HG03442 (cell line): Measurements from ENCODE around the gene ITPKA.
"Not testable (repeated sequence)": the region's sequence is repeated elsewhere in the genome, so short reads cannot be mapped to it uniquely, and the experiment has no call there.

Experiments
- ATAC-seq: cut with Tn5 transposase; IDR thresholded peaks from one replicate; pipeline ENCODE4 v1.9.1; 2021; ENCODE audit warnings: mild to moderate bottlenecking, moderate library complexity; ENCODE audit not compliant: unreplicated experiment

The ITPKA gene

DNA sequence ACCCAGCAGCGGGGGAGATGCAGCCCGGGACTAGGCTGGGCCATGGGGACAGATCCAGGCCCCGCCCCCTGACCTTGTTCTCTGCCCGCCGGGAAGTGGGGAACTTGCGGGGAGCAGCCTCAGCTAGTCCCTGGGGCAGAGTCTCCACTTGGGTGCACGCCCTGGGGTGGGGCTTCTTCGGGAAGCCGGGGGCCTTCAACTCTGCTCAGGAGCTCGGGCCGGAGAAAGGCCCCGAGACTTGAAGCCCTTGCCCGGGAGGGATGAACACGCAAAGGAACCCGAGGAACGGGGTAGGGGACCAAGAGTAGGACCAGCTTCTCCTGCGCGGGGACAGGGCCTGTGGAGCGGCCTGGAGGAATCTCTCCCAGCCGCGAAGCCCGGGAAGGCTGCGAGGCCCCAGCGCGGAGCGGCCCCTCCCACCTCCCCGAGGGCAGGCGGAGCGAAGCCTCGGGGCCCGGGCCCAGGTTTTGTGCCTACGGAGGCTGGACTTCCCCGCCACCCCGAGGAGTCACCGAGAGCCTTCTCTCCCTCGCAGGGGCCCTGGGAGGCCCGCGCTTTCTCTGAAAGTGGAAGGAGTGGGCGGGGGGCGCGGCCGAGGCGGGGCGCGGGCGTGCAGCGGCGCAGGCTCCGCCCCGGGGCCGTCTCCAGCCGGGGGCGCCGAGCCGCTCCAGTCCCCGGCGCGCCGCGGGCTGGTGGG, at the start of gene ITPKA:
ITPKA (plus strand) TSS at position 670 of the 697 bp plus-strand sequence. CDS start 54 bp downstream, outside the sequence.
- ATAC-seq: peak; percentile 63

DNA sequence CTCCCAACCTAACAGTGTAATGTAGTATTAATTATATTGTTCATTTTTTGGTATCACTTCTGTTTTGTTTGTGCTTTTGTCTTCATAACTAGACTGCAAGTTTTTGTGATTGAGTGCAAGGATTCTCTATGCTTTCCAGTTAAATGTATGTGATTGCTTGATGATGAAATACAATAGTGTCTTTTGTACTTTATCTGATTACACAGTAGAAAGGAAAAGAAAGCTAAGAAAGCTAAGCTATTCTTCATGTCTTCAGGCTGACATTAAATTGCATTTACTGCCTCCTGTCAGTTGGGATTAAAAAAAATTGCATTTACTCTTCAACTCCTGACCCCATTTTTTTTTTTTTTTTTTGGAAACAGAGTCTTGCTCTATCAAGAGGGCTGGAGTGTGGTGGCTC, 48.3 kb upstream of the ITPKA start:
- ATAC-seq: no peak

DNA sequence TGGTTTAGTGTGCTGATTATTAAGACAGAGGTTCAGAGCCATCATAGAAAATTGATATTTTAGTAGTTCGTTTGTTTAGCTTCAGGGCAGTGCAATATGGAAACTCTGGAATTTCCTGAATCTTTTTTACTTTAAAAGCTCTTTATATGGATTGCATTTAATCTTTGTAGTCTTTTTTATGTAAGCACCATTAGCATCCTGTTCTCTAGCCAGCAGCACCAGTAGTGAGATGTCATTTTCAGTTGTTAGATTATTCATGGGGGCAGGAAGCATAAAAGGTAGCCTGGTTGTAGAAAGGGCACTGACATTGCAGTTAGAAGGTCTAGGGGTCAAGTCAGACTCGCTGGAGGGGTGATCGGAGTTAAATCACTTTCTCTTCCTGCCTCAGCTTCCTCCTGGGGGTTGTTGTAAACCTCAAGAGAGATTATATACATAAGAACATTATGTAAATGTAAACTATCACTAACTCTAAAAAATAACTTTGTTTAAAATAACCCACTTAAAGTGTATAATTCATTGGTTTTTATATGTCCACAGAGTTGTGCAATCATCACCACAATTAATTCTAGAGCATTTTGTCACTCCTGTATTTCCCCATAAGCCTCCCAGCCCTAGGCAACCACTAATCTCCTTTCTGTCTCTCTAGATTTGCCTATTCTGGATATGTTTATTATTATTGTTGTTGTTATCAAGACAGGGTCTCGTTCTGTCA, 31.4 kb upstream of the ITPKA start:
- ATAC-seq: no peak

DNA sequence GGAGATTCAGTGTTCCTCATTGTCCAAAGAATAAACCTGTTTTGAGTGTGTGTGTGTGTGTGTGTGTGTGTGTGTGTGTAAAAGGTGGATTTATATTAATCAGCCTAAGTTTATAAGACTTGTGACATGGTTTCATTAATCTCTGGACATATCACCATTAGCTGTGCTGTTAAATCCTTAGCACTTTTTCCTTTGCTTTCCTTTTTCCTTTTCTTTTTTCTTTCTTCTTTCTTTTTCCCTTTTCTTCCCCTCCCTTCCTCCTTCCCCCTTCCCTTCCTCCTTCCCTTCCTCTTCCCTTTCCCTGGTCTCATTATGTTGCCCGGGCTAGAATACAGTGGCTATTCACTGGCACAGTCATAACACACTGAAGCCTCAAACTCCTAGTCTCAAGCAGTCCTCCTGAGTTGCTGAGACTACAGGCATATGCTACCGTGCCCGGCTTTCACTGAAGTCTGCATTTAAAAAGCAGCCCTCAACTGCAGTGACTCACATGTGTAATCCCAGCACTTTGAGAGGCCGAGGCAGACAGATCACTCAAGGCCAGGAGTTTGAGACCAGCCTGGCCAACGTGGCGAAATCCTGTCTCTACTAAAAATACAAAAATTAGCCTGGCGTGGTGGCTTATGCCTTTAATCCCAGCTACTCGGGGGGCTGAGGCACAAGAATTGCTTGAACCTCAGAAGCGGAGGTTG, 28.6 kb upstream of the ITPKA start:
- ATAC-seq: no peak

DNA sequence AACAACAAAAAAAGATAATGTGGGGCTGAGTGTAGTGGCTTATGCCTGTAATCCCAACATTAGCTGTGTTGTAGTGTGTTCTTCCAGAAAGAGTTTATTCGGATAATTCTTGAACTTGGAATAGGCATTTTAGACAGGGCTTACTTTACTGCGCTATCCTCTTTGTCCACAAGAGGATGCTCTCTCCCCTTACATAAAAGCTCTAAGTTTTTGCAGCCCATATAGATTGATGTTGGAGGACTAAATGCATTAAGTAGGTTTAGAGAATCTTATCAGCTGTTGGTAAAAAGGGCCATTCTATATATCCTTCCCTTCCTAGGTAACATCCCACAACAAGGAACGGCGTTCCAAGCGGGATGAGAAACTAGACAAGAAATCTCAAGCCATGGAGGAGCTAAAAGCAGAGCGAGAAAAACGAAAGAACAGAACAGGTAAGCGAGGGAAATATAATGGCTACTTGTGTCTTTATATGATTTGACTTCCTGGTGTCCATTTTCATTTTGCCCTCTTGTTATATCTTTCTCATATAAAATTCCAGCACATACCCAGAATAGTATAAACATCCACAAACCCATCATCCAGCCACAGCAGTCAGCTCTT, 27.8 kb upstream of the ITPKA start:
- ATAC-seq: no peak

DNA sequence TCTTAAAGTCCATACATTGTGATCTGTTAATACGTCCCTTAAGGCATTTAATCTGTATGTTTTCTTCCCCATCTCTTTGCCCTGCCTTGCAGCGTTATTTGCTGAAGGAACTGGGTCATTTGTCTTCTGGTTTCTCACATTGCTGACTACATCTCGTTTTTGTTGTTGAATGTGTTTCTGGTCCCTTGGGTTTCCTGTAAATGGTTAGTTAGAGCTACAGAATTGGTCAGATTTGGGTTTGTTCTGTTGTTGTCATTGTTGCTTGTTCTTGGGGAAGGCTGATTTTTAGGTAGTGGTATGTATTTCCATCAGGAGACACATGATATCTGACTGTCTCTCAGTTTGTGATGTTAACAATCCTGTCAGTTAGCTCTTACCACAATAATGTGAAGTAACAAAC, 27.0 kb upstream of the ITPKA start:
- ATAC-seq: no peak

DNA sequence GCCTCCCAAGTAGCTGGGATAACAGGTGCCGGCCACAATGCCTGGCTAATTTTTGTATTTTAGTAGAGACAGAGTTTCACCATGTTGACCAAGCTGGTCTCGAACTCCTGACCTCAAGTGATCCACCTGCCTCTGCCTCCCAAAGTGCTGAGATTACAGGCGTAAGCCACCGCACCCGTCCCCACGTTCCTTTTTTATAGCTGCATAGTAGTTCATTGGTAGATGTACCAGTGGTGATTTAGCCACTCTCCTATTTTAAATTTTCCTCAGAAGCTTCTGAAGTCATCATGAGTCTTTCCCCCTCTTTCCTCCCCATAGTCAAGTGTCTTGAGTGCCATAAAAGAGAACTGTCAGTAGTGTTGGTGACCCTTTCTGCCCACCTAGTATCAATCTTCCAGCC, 24.0 kb upstream of the ITPKA start:
- ATAC-seq: not testable (repeated sequence)

DNA sequence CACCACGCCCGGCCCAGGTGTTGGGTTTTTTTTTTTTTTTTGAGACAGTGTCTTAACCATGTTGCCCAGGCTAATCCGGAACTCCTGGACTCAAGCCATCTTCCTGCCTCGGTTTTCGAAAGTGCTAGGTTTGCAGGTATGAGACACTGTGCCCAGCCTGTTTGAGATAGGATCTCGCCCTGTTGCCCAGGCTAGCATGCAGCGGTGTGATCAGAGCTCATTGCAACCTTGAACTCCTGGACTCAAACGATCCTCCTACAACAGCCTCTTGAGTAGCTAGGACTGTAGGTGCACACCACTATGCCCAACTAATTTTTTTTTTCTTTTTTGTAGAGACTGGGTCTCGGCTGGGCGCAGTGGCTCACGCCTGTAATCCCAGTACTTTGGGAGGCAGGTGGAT, 20.3 kb upstream of the ITPKA start:
- ATAC-seq: no peak

DNA sequence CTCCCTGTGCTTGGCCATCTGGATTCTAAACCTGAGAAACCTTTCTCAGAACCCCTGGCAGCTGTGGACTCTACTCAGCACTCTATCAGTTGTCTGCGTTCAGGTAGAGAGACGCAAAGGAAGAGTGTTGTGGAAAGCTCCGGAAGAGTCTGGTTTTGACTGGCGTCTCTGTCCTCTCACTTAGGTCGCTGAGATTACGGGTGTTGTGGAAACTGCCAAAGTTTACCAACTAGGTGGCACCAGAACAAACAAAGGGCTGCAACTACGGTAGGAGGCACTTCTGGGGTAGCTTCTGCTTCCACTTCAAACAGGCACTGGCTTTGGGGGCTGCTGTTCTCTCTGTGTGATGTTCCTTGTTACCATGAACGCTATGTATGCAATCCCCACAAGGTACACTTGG, 19.2 kb upstream of the ITPKA start:
- no peak for ATAC-seq

DNA sequence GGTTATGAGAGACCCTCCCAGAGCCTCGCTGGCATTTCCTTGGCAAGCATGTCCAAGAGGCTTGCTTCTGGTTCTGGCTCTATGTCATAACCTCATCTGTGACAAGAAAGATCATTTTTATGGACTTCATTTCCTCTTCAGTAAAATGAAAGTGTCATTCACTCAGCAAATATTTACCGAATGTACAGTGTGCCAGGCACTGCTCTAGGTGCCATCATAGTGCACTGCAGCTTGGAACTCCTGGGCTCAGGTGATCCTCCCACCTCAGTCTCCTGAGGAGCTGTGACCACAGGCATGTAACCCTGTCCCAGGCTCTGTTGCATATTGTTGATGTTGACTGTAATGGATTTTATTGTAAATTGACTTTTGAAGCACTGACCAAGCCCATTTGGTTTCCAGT, 18.7 kb upstream of the ITPKA start:
- ATAC-seq: no peak

DNA sequence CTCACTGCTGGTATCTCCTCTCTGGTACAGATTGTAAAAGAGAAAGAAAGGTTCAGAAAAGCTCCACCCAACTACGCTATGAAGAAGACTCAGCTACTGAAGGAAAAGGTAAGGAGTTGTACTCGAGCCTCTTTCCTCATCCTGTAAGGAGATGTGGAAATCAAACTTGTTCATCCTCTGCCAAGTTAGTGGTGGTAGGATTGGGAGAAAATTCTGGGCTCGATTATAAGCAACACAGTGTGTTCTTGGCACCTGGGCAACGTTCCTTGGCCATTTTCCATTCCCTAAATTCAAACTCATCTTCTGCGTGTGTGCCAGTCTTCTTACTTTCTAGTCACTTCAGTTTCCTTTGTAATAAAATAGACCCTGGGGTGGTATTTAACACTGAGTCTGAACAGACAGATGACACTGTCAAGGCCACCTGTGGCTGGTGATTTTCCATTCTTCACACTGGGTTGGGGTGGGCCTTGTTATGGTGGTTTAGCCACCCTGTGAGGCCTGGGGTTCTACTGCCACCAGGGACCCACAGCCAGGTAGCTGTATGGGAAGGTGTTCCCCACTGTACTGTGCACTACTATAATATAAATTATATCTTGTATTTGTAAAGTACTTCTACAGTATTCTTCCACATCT, 17.1 kb upstream of the ITPKA start:
- no peak for ATAC-seq

DNA sequence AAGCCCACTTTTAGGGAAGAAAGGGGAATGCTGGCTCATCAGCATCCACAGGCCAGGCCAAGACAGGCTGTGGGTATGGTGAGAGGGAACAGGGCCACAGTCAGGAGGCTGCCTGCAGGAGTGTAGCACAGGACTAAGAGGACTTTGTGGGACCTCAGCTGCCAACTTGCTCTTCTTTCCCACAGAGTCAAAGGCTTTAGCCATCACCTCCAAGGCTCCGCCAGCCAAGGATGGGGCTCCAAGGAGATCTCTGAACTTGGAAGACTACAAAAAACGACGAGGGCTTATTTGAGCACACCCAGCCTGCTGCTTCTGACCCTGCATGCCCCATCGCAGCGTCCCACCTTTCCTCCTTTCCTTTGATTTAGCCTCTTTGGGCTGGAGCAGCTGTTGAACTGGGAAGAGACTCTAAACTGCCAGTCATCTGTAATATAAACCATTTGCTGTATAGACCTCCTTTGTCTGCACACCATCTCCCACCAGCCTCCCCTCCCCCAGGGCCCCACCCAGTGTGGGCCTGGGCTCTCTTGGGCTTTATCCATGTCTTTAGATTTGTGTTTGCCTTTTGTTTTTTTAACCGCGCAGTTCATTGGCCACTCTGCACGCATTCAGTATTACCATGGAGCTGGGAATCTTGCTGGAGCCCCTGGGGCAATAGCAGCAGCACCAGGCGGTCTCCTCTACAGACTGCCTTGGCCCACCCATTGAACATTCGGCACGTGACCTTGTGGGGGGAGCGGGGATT, 13.1 kb upstream of the ITPKA start:
- no peak for ATAC-seq

DNA sequence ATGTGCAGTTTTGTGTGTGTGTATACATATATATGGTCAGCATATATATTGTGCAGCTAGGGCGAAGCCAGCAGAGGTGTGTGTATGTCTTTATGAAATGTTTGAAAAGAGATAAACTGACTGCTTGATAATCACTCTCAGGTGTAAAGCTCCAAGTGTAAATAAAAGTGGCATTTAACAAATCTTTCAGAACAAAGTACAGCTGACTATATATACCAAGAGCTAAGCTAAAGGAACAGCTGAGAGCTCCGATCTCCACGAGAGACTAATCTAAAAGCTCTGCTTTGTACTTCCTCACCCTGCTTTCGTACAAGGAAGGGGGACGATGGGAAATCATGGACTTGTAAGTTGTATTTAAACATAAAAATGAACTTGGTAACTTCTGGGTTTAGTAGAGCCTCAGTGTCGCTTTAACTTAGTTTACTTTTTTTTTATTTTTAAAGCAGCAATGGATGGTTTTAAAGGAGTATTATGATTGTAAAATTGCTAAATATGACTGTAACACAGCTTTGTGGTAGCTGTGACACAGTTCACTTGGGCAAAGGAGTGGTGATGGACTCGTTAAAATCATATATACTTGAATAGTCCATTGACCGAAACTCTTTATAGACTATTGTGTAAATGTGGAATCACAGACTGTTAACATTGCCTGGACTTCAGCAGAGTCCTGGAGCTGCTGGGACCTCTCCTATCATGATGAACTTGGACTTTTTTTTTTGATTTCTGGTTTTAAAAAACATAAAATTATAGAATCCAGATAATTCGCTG, 11.4 kb upstream of the ITPKA start:
- ATAC-seq: no peak

DNA sequence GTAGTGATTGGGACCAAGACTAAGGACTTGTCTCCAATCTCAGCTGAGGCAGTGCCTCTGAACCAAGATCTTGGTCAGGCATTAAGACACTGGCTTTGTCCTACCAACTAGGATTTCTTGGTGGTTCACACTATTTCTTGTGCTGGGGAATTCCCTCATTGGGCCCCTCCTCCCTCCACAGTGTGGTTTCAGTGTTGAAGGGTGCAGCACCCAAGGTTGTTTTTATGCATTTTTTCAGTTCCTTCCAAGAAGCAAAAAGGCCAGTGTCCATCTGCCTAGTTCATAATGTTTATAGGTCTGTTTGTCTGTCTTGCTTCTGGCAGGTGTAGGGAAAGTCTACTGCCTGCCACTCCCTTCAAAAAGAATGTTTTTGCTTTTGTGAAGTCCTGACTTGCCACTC, 10.6 kb upstream of the ITPKA start:
- ATAC-seq: no peak

DNA sequence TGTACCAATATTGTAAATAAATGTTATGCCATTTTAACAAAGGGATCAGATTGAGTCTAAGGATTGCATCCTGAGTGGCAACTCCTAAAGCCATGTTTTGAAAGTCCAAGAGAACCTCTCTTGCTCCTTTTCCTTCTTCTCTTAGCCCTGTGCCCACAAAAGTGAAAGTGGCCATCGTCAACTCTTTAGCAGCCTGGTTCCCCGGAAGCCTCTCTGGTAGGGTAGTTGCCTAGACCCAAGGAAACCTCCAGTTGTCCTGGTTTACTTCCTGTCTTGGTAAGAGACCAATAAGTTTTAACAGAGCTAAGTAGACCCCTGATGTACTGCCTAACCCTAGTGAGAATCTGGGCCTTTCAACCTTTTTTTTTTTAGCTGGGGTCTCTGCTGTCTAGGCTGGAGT, 10.2 kb upstream of the ITPKA start:
- no peak for ATAC-seq

DNA sequence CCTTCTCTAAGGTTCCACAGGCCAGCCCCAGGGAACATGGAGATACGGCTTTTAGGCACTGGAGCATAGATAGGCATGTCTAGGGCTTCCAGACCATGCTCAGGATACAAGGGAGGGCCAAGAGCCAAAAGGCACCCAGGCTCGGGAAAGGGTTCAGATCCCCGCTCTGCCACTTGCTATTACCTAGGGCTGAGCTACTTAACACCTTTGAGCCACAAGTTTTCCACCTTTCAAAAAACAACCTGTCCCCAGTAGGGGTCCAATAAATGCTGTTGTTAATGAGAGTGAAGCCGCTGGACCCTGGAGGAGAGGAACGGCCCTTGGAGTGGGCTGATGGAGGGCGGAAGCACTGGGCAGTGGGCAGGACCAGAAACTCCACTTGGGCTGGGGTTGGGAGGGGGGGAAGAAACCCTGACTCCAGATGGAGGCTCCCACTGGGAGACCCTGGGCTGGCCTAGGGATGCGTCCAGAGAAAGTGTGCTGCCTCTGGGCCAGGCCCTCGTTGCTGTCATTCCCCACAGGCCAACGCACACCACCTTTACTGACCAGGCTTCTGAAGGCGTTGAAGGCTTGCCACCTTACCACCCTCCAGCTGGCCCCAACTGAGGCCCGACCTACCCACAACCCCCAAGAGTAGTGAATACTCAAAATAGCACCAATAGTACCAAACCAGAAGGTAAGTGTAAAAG, 8.6 kb upstream of the ITPKA start:
- no peak for ATAC-seq

DNA sequence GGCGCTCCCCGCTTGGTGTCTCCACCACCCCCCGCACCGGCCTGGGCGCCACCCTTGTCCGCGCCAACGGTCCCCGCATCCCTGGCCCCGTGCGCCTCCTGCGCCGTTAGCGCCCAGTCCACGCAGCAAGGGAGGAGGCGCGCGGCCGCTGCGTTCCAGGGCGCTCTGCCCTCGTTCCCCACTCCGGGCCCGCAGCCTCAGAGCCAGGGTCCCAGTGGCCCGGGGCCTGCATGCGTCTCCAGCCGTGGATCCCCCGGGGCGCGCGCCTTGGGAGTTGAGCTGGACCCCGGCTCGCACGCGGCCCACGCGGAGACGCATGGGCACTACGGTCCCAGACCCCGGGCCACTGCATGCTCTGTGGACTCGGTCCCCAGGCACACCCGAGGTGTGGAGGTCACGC, 7.4 kb upstream of the ITPKA start:
- ATAC-seq: no peak

DNA sequence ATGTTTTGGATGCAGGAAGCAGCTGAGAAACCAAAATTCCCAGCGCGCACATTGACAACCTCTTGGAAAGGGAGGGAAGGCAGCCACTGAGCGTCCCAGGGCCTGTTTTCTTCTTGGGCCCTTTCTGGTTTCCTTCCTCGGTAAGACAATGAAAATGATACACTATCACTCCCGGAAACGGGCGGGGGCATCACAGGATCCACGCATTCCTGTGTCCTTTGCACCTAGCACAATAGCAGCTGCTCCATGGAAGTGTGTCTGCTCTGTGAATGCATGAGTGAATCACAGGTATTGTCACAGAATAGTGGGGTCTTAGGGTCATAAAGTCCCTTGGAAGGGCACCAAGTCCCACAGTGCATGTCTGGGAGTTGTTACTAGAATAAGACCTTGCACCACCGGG, 6.3 kb upstream of the ITPKA start:
- no peak for ATAC-seq

DNA sequence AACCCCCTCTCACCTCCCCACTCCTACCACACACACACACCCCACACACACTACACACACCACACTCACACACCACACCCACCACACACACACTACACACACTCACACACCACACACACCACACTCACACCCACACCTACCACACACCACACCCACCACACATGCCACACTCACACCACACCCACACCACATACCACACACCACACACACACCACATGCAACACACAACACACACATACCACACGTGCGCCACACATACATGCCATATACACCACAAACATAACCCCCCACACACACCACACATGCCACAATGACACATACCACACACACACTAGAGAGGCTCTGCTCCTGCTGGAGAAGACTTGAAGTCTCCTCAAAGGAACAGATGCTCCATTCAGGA, 5.9 kb upstream of the ITPKA start:
- no peak for ATAC-seq
